Measurements from ENCODE around the gene PHF14.

The PHF14 gene

DNA sequence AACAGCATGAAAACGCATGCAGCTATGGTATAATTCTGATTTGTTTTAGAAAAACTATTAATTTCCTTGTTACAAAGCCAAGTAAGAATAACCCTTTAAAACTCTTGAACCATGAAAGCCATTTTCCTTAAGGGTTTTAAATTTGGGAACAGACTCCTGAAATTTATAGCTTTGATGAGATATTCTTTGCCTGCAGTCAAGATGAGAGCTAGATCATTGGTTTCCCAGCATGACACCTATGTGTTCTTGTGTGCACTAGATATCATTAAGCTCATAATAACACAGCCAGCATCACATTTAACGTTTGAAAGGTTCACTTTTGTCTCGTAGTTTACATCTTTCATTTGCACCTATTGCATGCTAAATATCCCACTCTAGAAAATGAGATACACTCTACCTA lies 202.2 kb downstream of the PHF14 start:
- DNase-seq, result no peak

DNA sequence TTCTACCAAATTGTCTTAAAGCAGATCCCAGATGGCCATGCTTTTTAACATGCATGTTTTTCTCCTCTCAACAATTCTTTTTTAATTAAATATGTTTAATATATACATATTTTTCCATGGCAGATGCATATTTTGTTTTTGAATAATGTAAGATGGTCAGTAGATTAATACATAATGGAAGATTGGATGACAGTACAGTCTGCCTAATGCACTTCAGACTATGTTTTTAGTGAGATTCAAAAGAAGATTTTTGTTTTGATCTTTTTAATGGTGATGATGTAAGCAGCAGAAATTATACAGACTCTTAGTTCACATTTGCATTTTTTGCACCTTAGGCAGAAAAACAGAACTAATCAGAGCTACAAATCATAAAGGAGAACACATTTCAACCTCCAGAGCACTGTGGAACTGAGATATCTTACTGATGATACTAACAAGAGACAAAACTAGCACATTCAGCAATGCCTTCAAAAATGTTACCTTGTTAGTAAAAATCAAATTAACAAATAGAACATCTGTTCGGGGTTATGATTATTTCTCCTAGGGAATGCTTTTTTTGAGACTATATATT lies 203.4 kb downstream of the PHF14 start:
- DNase-seq, result no peak

DNA sequence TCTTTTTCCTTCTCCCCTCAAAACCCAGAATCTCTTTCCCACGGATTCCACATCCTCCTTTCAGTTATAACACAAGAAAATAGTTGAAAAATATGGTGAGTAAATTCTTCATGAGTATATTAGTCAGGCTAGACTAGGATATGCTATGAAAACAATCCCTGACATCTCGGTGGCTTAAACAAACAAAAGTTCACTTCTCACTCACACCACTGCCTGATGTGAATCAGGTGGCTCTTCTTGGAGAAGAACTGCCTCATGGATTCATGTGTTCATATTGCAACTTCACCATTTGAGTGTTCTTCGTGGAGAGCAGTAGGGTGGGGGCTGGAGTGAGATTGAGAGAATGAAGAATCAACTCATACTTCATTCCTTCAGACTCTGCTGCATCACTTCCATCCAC lies 204.1 kb downstream of the PHF14 start:
- DNase-seq, result peak; percentile 6

DNA sequence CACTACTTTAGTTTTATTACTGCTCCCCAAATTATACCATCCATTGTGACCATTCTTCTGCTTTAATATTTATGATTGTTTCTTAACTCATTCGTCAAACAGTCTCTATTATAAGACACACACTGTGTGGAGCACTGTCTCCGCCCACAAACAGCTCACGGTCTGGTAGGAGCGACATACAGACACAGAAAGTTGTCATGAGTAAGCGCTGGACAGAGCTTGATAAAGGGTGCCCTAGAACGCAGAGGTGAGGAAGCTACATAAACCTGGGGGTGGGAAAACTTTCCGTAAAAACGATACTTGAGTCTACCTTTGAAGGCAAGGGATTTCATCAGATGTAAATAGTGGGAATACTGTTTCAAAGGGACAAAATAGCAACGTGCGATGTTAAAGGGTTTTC lies 207.9 kb downstream of the PHF14 start:
- DNase-seq, result no peak

DNA sequence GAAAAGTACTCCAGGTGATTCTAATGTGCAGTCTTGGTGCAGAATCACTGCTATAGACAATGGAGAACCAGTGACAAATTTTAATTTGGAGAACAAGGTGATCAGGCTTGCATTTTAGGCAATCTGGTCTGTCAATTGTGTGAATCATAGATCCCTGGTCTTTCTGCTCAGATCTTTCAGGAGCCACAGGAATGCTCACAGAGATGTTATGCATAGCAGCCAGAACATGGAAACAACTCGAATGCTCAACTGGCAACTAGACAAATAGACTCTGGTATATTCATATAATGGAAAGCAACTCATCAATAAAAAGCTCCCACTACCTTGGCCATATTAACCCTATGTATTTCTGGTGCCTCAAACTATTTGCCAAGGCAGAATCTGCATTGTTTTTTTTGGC lies 209.1 kb downstream of the PHF14 start:
- no peak for DNase-seq

DNA sequence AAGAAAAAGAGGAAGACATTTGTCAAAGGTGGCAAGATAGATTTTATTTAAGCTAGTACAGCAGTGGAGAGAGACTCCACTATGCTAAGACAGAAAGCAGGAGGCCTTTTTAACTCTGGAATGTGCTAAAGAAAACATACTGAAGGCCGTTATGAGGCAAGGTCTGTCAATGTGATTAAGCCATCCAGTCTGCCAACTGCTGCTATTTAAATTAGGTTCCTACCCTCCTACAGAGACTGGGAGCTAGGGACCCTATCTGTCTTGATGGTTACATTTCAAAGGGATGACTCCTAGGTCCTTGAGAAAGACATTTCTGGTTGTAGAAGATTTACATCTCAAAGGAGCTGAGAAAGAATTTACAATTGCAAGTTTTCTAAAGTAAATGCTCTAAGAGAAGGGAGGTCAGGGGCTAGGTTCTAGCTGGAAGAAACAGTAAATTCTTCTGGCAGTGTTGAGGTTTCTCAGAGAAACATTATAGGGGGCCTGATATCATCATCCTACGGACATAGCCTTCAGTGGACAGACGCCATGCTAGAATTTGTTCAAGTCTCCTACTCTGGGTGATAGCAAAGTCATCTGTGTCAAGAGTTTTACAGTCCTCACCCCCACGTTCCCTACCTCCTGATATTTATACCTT lies 211.6 kb downstream of the PHF14 start:
- no peak for DNase-seq

DNA sequence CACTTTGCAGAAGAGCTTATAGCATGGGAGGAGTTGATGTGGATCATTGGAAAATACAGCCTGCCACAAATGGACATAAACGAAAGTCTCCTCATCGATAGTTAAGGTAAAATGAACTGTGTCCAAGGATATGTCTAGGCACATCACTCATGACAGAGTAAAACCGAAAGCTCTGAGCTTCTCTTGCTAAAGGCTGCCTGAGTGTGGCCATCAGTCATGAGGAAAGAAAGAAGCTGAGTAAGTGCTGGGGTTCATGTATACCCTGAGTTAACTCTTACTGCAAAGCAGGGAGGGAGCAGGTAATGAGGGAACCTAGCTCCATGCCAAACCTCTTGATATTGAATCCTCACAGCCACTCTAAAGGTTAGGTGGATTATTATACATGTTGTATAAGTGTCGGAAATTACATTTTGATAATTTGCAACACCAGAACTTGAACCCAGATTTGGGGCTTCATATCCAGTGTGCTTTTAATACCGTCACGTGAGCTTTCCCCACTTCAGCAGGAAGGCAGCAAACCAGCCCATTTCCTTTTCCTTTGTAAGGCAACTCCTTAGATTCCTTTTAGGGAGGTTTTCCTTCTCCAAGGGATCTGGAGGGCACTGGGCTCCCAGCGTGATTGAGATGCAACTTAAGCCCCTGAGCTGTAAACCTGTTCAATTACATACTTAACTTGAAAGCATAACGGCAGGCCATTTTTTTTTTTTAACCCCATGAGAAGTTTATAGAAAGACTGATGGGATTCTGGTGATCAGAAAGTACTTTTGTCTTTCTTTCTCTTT lies 215.0 kb downstream of the PHF14 start:
- DNase-seq, result no peak

DNA sequence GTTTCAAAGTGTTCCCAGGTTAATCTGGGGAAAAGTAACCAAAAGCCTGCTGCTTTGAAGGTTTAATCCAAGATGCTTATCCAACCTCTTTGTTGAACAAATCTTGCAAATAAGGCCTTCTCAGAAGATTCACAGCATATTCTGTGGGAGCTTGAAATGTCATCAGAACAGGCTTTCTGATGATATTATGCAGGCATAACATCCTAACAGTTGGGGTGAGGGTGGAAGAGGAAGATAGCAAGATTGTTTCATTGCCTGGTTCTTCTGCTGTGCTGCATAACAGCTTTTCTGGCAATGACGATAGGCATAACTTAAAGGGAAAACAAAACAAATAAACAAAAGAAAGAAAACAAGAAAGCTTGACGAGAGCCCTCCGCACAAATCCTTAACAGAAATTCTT lies 217.4 kb downstream of the PHF14 start:
- DNase-seq, result no peak

DNA sequence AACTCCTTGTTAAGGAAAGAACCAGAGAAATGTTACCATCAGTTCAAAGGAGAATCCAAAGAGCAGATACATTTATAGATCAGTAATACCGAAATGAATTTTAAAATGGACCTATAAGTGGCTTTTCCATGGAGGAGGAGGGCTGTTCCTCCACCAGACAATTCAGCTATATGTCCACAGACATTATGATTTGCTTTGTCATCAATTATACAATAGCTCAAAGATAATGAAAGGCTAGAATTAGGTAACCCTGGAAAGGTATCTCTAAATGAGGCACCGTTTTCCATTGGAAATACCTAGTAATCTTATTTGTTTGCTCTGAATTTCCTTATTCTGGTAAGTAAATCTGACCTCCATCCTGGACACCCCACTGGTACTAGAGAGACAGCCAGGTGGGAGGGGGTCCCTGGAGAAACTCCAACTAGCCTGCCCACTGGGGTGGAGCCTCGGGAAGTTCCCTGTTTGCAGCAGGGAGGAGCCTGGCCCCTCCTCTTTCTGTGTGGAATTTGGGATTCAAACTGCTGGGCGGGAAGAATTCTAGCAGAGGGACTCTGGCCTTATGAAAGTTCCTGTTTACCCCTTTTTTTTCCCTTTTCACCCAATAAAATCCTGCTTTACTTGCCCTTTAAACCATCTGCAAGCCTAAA lies 218.0 kb downstream of the PHF14 start:
- no peak for DNase-seq

DNA sequence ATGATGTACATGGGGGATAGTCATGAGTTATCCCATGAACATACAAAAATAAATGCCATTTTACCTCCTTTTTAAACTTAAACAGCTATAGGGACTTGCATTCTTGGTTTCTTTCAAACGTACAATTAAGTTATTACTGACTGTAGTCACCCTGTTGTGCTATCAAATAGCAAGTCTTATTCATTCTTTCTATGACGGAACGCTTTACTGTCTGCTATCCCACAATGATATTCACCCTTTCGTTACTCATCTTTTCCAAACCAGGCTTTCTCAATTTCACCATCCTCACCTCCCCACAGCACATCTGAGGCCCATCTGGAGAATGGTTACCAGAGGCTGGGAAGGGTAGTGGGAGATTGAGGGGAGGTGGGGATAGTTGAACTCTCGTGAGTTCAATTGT lies 218.8 kb downstream of the PHF14 start:
- no peak for DNase-seq

DNA sequence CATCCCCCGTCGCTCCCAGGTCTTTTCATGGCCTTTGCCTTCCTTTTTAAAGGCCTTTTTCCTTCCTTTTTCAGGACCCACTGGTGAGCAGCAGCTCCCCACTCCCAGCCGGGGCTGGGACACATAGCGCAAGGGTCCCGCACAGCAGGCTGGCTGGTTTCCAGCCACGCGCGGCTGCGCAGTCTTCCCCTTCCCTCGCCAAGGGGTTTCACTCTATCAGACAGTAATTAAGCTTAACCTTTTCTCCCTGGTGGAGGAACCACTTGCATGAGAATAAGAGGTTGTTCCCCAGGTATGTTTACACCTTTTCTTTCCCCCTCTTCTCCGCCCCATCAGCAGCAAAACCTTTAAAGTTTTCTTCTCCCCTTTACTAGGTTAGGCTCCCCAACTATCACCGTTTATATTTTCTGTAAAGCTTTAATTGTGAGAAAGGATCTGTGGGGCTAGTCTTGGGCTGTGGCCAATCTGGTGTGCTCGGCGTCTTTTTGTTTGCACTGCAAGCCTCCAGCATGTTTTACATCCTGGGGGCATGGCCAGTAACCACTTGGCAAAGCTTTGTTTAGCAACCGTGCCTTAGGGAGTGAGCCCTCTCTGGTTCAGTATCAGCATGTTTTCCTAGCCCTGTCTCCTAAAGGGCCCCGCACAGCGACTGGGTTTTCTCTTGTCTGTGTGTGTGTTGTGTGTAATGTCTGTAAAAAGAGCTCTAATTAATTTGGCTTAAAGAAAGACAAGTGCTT lies 219.6 kb downstream of the PHF14 start:
- DNase-seq, result peak; percentile 81

DNA sequence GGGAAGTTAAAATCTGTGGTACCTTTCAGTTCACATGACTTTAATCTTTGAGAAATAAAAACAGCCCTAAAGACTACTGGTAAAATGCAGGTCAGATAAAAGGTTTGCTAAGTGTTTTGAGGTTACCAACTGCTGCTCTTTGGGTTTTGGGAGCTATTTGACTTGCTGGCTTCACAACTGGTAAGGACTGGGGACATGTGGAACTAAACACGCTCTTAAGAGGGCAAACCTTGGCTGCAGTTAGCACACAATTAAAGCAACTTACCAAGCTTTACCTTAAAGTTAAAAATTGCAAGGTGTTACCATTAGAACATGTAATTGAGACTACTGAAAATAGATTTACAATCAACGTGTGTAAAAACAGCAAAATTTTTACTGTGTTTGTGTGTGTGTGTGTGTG lies 220.2 kb downstream of the PHF14 start:
- peak; percentile 78 for DNase-seq

DNA sequence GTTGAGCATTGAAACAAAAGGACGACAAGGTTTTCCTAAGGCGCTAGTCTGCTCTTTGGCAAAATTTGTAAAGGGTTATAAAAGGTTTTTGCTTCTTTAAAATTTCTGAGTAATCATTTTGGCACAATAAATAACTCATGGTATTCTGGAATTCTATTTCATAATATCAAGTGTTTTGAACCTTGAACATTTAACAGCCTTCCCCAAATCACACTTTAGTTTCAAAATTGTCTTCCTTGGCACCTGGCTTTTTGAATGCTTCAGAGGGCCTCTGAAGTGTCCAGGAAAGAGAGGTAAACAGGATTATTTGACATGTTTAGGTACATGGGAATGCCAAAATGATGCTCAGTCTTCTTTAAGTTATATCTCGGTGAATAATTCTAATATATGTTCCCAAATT lies 220.8 kb downstream of the PHF14 start:
- no peak for DNase-seq

DNA sequence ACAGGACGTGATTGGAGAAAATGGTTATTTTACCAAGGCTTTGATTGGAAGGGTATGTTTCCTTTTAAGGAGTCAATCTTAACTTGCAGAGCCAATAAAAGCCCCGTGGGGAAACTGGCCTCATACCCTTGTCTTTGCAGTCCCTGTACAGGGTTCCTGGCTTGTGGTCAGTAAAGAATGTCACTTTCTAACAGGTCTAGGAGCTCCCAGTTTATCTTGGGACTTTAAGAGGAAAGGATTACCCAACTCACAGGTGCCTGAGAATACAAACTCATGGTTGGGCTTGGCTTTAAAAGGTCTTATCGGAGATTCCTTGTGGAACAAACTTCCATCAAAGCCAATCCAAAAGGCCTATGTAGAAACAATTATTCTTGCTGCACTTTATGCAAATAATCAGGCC lies 221.8 kb downstream of the PHF14 start:
- DNase-seq, result no peak

DNA sequence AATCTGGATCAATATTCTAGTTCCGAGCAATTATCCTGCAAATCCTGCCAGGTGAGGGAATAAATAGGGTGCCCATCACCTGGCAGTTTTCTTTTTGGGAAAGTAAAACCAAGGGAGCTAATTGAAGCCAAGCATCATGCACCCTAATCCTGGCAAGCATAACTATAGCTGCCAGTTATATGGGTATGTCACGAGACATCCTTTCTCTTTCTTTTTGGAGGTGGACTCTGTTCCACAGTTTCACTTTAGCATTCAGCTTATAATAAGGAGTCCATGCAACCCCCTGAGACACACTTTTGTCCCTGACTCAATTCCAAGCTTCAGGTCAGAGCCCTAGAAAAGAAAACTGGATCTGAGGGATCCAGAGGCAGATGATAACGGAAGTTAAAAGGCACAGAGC lies 222.5 kb downstream of the PHF14 start:
- no peak for DNase-seq

DNA sequence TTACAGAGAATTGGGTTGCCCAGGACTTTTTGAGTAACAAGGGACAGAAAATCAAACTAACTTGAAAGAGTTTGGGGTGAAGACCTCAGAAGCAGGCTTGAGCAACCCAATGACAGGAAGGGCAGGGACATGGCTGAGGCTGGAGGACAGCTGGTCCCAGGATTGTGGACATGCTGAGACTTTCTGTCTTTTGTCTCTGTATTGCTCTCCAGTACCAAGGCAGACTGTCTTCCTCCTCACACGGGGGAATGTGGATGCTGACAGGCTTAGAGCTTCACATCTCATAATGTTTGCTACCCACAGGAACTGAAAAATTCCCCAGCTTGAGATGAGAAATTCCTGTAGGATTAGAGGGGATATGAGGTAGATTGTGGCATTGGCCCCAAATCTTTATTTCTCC lies 229.6 kb downstream of the PHF14 start:
- DNase-seq, result no peak

DNA sequence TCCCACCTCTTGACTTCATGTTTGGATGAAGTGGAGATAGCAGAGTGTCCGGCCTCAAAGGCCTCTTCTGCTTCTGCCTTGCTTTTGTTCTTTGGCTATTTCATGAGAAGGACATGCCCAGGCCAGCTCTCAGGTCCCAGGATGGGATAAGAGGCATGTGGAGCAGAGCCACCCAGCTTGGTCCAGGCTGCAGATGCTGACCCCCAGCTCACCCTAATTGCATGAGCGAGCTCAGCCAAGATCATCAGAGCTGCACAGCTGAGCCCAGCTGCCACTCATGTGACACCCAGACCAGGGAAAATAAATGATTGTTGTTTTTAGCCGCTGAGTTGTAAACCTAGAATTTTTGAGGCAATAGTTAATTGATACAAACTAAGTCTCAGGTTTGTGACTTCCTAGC lies 230.0 kb downstream of the PHF14 start:
- DNase-seq, result no peak

DNA sequence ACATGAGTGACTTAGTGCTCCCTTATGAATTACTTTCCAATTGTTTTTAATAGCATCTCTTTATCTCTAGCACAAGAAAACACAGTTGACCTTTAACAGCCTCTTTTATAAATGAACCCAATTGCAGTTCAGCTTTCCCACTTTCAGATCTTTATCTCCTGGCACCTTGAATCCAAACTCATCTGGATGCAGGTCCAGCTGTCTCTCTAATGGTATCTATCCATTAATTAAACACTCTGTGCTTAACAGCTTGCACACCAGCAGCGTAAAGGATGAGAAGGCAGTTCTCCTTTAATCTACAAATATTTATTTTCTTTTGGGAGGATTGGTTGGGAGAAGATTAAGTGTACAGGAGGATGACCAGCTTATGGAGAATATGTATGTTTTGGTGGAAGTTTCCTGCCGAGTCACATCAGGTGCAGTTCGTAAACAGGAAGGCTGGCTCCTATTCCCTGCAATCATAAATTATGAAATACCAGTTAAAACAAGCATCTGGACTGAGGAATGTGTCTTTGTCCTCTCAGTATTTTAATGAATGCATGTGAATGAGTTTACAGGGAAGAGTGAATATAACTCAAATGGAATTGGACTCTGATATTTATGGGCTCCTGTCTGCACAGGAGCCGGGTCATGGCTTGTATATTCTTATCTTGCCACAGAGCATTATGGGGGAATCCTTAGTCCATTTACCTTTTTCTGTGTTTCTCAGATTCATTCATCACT lies 232.7 kb downstream of the PHF14 start:
- DNase-seq, result peak; percentile 7

DNA sequence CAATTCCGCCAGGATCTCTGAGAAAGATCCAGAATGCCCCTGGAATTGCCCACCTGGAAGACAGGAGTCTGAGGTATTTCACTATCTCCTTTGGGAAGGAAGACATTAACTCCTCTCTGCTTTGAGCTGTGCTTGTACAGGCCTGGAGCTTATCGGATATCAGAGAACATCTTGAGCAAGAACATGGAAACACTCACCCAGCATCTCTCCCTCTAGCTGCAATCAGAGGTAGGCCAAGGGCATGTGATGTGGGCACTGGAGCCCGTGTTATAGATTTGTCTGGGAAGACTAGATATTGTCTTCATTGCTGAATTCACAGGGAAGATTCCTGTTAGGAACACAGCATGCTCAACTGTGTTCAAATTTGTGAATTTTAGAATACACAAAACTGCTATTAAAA lies 233.9 kb downstream of the PHF14 start:
- DNase-seq, result no peak

DNA sequence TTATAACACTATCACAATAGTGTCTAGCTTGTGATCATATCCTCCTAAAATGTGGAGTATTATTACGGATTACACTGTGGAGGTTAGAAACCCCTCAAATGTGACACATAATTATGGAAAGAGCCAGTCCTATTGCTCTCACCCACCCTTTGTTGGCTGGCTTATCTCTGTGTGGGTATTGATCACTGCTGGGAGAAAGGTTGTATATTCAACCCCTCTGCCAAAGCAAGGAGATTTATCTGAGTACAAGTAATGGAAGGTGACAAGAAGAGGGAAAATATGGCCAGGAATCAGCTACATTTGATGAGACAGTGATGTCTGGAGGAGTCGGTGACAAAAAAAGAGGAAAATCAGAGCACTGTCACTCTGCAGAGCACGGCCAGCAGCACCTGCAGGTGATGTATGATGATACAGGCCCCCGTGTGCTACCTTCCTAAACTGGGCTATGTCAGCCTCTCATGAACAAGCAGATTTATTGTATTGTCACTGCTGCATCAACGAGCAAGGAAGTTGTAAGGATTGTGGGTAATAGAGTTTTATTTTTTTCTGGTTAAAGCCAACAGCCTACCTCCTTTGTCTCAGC lies 235.3 kb downstream of the PHF14 start:
- no peak for DNase-seq

DNA sequence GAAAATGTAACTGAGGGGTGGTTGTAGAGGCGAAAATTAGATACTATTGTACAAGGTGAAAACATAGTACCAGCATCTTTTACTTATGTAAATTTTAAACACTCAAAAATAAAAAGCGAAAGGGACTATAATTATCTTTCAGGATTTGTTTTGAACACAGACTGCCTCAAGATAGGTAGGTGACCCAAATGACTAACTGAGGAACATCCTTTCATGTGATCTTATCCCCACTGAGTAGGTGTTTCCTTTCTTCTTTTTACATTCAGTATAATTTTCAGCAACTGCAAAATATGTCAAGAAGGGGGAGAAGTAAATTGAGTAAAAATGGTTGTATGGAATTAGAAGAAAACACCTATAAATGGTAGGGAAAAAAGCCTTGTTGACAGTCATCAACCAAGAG lies 236.7 kb downstream of the PHF14 start:
- DNase-seq, result no peak

DNA sequence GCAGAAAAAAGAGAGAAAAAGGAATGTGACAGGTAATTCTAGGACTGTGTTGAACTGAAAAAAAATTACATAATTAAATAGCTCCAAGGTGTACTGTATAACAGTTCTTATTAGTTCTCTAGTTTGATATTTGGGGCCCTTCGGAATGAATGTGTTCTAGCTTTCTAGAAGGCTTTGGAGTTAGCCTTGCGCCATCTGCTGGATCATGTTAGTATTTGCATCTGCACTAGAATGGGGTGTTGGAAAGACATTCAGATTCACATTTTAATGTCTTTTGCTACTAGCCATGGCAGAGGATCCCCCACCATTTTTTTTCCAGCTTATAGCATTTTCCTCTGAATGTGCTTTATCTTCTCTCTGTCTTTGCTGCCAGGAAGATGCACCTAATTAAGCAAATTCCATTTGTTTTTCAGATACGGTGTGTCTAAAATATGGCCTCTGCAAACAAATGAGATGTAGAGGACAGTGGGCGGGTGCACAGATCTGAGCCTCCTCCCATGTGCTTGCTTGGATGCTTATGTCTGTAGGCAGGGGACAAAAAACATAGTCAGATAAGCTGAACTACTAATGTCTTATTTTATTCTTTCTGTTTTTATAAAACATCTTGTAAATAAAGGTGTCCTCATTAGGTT lies 238.5 kb downstream of the PHF14 start:
- DNase-seq, result peak; percentile 79

All from NCI-H510A treated with DMSO at 0.1 percent for 48 hours (cell line).